HG02885 (cell line): Measurements from ENCODE around the gene LMNA.
"Not testable (repeated sequence)": the region's sequence is repeated elsewhere in the genome, so short reads cannot be mapped to it uniquely, and the experiment has no call there.

Experiments used
- ATAC-seq: cut with Tn5 transposase; IDR thresholded peaks from one replicate; pipeline ENCODE4 v1.9.1; 2021; ENCODE audit warnings: mild to moderate bottlenecking; ENCODE audit not compliant: unreplicated experiment, poor library complexity

The LMNA gene

GRCh38 chr1:156103521-156103947 lies 11.0 kb upstream of the LMNA start:
- ATAC-seq = no peak

DNA sequence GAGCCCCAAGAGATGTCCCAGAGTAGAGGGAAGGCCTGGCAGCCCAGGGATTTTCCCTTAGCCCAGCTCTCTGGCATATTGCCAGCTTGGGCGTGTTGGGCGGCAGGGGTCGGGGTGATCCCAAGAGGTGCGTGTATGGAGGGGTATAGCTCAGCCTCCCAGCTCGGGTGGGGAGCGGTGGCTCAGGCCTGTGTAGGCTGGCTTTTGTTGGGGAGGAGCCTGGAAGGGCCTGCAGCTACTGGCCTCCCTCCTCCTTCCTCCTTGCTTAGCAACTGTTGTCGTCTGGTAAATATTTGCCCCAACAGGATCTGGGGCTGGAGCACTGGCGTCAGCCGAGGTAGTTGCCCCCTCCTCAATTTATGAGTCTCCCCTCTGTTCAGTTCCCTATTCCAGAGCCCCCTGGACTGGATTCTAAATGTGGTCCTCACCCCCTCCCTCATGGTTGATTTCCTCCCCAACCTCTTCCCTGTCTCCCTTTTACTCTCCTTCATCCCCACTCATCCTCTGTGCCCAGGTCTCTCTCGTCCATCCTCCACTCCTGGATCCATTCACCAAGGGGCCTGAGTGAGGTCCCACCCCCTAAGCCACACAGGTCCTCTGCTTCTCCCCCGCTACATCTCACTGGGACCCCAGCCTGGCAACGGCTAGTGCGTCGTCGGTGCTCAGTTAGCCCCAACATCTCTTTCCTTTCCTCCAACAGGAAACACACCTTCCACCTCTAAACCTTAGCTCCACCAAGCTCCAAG lies 10.3 kb upstream of the LMNA start:
- ATAC-seq = no peak

GRCh38 chr1:156104861-156105832 lies 9.4 kb upstream of the LMNA start:
- no peak for ATAC-seq

GRCh38 chr1:156106624-156107488 lies 7.7 kb upstream of the LMNA start:
- ATAC-seq = no peak

DNA sequence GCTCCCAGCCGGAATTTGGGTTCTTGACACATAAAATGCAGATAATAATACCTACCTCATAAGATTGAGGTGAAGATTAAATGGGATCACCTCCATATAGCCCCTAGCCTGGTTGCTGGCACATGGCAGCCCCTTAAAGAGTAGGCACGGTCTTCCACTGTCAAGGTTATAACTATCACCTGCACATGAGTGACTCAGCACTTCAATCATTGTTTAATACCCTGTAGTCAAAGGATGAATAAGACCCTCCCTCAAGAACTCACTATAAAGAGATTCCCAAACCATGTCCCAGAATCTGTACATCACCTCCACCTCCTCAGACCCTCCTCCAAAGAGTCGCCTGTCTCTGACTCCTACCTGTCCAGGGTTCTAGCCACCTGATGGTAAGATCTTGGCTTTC lies 6.5 kb upstream of the LMNA start:
- no peak for ATAC-seq

- no peak for ATAC-seq
Observed at GRCh38 chr1:156108664-156109241, 5.8 kb upstream of the LMNA start.

DNA sequence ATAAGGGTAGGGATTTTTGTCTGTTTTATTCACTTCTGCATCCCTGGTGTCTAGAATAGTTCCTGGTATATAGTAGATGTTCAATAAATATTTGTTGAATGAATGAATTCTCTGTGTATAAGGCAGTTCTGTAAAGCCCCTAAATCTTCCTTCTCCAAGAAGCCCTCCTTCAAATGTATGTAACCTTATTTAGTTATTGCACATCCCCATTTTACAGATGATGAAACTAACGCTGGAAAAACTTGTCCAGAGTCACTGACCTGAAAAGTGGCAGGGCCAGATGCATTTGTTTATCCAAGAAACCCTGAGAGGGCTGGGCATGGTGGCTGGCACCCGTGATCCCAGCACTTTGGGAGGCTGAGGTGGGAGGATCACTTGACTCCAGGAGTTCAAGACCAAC lies 4.3 kb upstream of the LMNA start:
- ATAC-seq = no peak

- no peak for ATAC-seq
Observed at GRCh38 chr1:156111355-156111962, 3.1 kb upstream of the LMNA start.

DNA sequence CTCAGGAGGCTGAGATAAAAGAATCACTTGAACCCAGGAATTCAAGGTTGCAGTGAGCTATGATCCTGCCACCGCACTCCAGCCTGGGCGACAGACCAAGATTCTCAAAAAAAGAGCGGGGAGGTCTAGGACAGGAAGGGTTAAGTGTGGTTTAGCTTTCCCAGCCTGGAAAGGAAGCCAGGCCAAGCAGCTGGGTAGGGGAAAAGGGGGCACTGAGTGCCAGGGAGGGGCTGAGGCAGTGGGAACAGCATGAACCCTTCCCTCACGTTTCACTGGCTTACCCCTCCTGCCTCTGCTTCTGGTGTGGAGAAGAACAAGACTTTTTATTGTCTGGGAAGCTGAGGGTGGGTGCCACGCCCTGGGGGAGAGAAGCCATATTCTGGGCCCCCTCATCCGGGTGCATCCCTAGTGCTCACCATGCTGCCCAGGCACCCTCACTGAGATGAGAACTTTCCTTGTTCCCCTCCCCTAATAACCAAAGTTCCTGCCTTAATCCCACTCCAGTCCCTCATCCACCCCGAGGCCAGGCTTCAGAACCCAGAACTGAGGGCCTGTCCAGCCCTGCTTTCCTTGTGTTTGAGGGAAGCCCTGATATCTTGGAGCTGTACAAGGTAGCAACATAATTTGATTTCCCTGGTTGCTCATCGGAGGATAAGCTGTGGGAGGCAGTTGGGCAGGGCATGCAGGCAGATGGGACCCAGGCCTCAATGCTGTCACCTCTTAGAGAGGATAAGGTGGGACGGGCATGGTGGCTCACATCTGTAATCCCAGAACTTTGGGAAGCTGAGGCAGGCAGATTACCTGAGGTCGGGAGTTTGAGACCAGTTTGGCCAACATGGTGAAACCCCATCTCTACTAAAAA lies 2.0 kb upstream of the LMNA start:
- ATAC-seq = no peak

GRCh38 chr1:156113282-156113950 lies 1.1 kb upstream of the LMNA start:
- no peak for ATAC-seq

DNA sequence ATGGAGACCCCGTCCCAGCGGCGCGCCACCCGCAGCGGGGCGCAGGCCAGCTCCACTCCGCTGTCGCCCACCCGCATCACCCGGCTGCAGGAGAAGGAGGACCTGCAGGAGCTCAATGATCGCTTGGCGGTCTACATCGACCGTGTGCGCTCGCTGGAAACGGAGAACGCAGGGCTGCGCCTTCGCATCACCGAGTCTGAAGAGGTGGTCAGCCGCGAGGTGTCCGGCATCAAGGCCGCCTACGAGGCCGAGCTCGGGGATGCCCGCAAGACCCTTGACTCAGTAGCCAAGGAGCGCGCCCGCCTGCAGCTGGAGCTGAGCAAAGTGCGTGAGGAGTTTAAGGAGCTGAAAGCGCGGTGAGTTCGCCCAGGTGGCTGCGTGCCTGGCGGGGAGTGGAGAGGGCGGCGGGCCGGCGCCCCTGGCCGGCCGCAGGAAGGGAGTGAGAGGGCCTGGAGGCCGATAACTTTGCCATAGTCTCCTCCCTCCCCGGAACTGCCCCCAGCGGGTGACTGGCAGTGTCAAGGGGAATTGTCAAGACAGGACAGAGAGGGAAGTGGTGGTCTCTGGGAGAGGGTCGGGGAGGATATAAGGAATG lies 505 bp downstream of the LMNA start:
- no peak for ATAC-seq

DNA sequence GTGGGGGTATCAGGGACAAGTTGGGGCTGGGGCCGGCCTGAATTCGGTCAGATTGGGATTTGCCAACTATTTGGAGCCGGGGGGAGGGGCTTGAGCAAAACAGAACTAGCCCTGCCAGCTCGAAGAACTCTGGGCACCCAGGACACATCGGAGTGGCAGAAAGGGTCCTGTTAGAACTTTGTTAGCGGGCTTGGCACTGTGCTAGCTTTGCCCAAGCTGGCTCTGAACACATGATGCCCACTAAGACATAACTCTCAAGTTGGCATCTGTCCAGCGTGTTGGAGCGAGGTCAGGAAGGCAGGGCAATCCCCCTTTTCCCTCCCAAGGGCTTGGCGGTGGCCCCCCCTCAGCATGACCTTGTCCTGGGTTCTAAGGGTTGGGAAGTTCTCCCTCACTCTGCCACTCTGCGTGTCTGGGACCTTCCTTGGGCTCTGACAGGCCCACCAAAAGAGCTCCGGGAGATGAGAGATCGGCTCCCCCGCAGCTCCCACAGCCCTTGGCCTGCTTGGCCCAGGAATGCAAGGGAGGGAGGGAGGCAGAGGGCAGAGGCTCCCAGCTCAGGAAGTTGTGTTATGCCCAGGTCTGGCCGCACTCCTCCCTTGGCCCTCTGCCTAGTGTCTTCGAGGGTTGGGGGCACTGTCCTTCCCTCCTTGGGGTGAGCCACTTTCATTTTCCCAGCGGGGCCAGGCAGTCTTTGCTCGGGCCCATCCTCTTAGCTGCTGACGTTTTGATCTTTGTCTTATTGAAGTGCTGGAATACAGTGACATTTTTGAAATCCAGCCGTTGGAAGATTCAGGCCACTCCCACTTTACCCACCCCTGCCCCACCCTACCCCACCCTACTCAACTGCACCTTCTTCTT lies 1.2 kb downstream of the LMNA start:
- ATAC-seq = no peak

- ATAC-seq = not testable (repeated sequence)
Observed at GRCh38 chr1:156116731-156117130, 2.2 kb downstream of the LMNA start.

DNA sequence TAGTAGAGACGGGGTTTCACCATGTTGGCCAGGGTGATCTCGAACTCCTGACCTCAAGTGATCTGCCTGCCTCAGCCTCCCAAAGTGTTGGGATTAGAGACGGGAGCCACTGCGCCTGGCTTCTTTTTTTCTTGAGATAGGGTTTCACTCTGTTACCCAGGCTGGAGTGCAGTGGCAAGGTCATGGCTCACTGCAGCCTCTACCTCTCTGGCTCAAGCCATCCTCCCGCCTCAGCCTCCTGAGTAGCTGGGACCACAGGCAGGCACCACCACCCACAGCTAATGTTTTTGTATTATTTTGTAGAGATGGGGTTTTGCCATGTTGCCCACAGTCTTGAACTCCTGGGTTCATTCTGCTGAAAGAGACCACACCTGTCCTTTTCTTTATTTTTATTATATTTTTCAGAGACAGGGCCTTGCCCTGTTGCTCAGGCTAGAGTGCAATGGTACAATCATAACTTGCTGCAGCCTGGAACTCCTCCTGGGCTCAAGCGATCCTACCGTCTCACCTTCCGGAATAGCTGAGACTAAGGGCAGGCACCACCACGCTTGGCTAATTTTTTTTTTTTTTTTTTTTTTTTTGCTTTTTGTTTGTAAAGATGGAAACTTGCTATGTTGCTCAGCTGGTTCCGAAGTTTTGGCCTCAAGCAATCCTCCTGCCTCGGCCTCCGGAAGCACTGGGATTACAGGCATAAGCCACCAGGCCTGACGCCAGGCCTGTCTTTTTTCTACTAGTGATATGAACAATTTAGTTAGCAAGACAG lies 3.1 kb downstream of the LMNA start:
- ATAC-seq = no peak

- ATAC-seq = no peak
Observed at GRCh38 chr1:156118177-156118868, 3.8 kb downstream of the LMNA start.
